ENCODE data around the gene CORO6.

DNA sequence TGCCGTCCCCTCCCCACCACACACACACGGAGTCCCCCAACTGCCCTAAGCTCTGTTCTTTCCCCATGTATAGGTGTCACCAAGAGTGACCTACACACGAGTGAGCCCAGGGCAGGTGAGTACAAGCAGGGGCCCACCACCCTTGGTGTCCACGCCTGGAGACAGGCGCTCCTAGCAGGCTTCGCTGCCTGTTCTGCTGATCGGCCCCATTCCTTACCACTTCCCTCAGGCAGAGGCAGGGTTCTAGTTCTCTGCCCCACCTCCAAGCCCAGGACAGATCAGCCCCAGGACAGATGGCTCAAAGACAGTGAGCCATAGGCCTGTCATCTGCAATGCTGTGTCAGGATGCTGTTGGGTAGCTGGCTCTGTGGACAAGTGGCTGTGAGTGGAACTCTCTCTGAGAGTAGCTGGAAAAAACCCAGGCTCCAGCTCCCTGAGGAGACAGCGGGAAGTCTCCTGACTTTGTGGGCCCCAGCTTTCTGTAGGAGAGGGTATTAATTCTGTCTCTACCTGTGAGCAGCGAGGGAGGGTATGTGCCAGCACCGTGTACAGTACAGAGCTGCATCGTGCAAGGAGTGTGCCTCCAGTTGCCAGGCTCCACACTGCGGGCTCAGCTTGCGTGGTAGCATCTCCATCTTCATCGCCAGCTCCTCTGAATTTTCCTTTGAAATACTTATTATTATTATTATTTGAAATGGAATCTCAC lies 53.3 kb downstream of the CORO6 start:
- TF ChIP-seq CTCF (optimal IDR thresholded peaks at IDR 0.05 in 1 of 3, IDR thresholded peaks at IDR 0.05 in 1 of 3, conservative IDR thresholded peaks at IDR 0.05 in 1 of 3; ENCODE audit: extremely low read depth in 1 of 3, insufficient read depth in 2 of 3, low read length in 3 of 3) (no peak), EZH2 (IDR thresholded peaks at IDR 0.05; ENCODE audit: low read length) (no peak)

Measured in keratinocyte (primary cell).